Endothelial cell (in vitro differentiated cells): ENCODE data around the gene OLFML2A. TPM values are rescaled to one million over a fixed set of nuclear protein-coding genes. Genes with fewer than 3 reads are reported as not detected.

Source experiments
- DNase-seq: peaks from one replicate; pipeline ENCODE4 v3.0.0; 2021; ENCODE audit warnings: low spot score
- H3K27ac Mint-ChIP-seq: one replicate; pipeline ENCODE4 v1.8.0; 2021; ENCODE audit warnings: mixed read lengths, inconsistent platforms; ENCODE audit not compliant: unreplicated experiment
- H3K27me3 Mint-ChIP-seq: one replicate; pipeline ENCODE4 v1.8.0; 2021; ENCODE audit warnings: mild to moderate bottlenecking, moderate library complexity, mixed read lengths, inconsistent platforms; ENCODE audit not compliant: unreplicated experiment
- H3K36me3 Mint-ChIP-seq: one replicate; pipeline ENCODE4 v1.8.0; 2021; ENCODE audit warnings: mild to moderate bottlenecking, low read depth, mixed read lengths, inconsistent platforms; ENCODE audit not compliant: unreplicated experiment
- H3K4me1 Mint-ChIP-seq: one replicate; pipeline ENCODE4 v1.8.0; 2021; ENCODE audit warnings: mild to moderate bottlenecking, mixed read lengths, inconsistent platforms; ENCODE audit not compliant: unreplicated experiment
- H3K4me3 Mint-ChIP-seq: one replicate; pipeline ENCODE4 v1.8.0; 2021; ENCODE audit warnings: mild to moderate bottlenecking, mixed read lengths, inconsistent platforms; ENCODE audit not compliant: unreplicated experiment
- H3K9me3 Mint-ChIP-seq: one replicate; pipeline ENCODE4 v1.8.0; 2021; ENCODE audit warnings: mixed read lengths, inconsistent platforms; ENCODE audit not compliant: unreplicated experiment
- total RNA-seq: library from RNA; stranded (reverse); fragmentation: NEBNext Ultra II Directional; extraction: Animal tissue kit (Norgen Biotek cat#: 25700); gene quantifications from one replicate; pipeline ENCODE4 v1.2.1, GENCODE V29; 2021; ENCODE audit not compliant: unreplicated experiment
- TF ChIP-seq, protein P1 (sequence below): fragments of 200-600 bp; sonication (generic); IDR thresholded peaks from one replicate; pipeline ENCODE4 v1.5.0; 2021; ENCODE audit warnings: antibody characterized with exemption; ENCODE audit not compliant: unreplicated experiment

The OLFML2A gene
- total RNA-seq, 1 donor from 2014 or later, result 18.2 TPM

- peaks cover 3% of the 10 kb centered on the region for H3K36me3 Mint-ChIP-seq
- TF ChIP-seq, protein P1, sequence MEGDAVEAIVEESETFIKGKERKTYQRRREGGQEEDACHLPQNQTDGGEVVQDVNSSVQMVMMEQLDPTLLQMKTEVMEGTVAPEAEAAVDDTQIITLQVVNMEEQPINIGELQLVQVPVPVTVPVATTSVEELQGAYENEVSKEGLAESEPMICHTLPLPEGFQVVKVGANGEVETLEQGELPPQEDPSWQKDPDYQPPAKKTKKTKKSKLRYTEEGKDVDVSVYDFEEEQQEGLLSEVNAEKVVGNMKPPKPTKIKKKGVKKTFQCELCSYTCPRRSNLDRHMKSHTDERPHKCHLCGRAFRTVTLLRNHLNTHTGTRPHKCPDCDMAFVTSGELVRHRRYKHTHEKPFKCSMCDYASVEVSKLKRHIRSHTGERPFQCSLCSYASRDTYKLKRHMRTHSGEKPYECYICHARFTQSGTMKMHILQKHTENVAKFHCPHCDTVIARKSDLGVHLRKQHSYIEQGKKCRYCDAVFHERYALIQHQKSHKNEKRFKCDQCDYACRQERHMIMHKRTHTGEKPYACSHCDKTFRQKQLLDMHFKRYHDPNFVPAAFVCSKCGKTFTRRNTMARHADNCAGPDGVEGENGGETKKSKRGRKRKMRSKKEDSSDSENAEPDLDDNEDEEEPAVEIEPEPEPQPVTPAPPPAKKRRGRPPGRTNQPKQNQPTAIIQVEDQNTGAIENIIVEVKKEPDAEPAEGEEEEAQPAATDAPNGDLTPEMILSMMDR, result no peak
- H3K27ac Mint-ChIP-seq, result no peak overlapping the region
- H3K4me1 Mint-ChIP-seq, result peaks cover 21% of the 10 kb centered on the region
- DNase-seq, result no peak
- H3K27me3 Mint-ChIP-seq, result peaks cover 11% of the 10 kb centered on the region
- no peaks in the 10 kb centered on the region for H3K9me3 Mint-ChIP-seq
- no peak overlapping the region for H3K4me3 Mint-ChIP-seq
Measured at GRCh38 chr9:124780060-124780756, 3.3 kb downstream of the OLFML2A start.

DNA sequence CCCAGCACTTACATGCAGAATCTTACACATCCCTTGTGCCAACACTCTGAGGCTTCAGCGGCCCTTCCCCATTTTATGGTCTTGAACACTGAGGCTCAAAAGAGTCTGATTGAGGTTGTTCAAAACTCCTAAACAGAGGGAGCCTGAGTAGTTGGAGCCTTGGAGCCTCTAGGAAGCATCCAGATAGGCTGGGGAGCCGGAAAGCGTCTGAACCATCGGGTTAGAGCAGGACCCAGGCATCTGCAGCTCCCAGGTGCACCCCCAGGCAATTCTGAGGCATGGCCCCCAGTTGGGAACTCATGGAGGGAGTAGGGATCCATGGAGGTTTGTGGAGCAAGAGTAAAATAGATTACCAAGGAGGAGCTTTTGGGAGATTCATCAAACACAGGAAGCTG lies 3.8 kb downstream of the OLFML2A start:
- Mint-ChIP-seq H3K27me3 (peaks cover 11% of the 10 kb centered on the region), H3K4me3 (no peak overlapping the region), H3K9me3 (no peaks in the 10 kb centered on the region), H3K27ac (no peak overlapping the region), H3K4me1 (peaks cover 20% of the 10 kb centered on the region), H3K36me3 (peaks cover 3% of the 10 kb centered on the region)
- no peak for DNase-seq
- TF ChIP-seq, protein P1, result no peak

DNA sequence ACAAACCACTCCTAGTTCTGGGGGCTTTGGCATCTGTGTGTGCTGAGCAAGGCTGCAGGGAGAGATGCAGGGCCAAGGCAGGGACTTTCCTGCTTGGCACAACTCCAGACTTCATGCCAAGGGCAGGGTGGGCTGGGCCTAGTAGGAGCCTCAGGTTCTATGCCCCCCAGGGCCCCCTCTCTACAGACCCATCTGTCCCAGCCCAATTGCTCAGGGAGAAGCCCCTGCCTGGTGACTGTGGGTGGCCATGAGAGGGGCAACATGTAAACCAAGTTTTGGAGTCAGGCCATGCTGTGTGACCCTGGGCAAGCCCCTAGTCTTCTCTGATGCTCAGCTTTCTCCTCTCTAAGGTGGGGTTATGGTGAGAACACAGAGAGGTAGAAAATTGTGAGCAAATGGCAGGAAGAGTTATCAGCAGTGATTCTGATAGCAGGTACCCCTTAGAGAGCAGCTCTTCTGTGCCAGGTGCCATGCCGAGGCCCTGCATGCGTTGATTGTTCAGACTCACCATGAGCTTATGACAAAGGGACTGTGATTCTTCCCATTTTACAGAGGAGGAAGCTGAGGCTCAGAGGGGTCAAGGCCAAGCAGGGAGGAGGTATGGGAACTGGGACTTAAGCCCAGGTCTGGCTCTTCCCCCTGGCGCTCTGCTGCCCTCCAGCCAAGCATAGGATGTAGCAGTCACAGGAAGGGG lies 5.2 kb downstream of the OLFML2A start:
- no peaks in the 10 kb centered on the region for H3K36me3 Mint-ChIP-seq
- TF ChIP-seq, protein P1, result no peak
- H3K4me1 Mint-ChIP-seq, result peaks cover 12% of the 10 kb centered on the region
- H3K27me3 Mint-ChIP-seq, result peaks cover 6% of the 10 kb centered on the region
- H3K27ac Mint-ChIP-seq, result no peak overlapping the region
- H3K4me3 Mint-ChIP-seq, result no peak overlapping the region
- DNase-seq, result no peak
- no peaks in the 10 kb centered on the region for H3K9me3 Mint-ChIP-seq

DNA sequence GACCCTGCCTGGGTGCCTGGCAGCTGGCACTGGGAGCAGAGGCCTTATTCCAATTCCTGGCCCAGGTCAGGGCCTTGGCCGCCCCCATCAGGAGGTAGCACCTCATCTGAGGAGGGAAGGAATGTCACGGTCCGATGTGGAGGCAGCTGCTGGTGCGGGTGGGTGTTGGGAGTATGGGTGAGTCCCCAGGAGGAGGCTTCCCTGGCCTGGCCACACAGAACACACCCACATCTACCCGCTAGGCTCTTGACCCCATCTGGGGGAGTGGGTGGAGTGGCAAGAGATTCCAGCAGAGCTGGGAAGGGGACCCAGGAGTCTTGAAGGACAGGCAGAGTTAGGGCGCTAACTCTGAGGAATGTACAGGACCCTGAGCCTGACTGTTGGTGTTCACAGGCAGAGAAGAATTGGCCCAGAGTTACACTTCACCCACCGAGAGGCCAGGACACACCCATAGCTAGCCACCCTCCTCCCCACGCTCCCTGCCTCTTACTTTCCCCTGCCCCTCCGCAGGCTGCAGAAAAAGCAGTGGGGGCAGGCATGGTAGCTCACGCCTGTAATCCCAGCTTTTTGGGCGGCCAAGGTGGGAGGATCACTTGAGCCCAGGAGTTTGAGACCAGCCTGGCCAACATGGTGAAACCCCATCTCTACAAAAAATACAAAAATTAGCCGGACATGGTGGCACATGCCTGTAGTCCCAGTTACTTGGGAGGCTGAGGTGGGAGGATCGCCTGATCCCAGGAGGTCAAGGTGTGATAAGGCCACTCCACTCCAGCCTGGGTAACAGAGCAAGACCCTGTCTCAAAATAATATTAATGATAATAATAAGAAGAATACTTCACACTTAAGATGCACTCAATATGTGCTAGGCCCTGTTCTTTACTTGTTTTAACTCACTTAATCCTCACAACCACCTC lies 6.0 kb downstream of the OLFML2A start:
- Mint-ChIP-seq H3K9me3 (no peaks in the 10 kb centered on the region), H3K27me3 (peaks cover 4% of the 10 kb centered on the region), H3K27ac (peak overlapping the region; percentile 12), H3K36me3 (no peaks in the 10 kb centered on the region), H3K4me1 (peaks cover 12% of the 10 kb centered on the region), H3K4me3 (no peak overlapping the region)
- no peak for DNase-seq
- TF ChIP-seq, protein P1, result no peak
